Tibial nerve (tissue), 4 donors: ENCODE data around the gene TBX15. TPM values are rescaled to one million over a fixed set of nuclear protein-coding genes. Genes with fewer than 3 reads are reported as not detected.

Experiments
- DNase-seq, 2 donors: peaks; one replicate each; pipeline ENCODE4 v3.0.0-alpha.2; 2019; ENCODE audit warnings: low spot score in 2 of 2
- H3K27ac ChIP-seq, 4 donors: fragments of 200-600 bp; sonication (generic) in 3 of 4; one replicate each; pipeline ENCODE4 v1.5.1; 2017 to 2019; ENCODE audit warnings: mild to moderate bottlenecking in 1 of 4
- H3K27me3 ChIP-seq, 2 donors: fragments of 200-600 bp; sonication (generic) in 1 of 2; one replicate each; pipeline versions ENCODE4 v1.5.1 to v1.6.0; 2017 to 2019
- H3K36me3 ChIP-seq, 3 donors: fragments of 200-600 bp; sonication (generic); one replicate each; pipeline ENCODE4 v1.5.1; 2018 to 2019
- H3K4me1 ChIP-seq, 4 donors: fragments of 200-600 bp; sonication (generic) in 3 of 4; one replicate each; pipeline ENCODE4 v1.5.1; 2017 to 2019
- H3K4me3 ChIP-seq, 4 donors: fragments of 200-600 bp; sonication (generic) in 3 of 4; one replicate each; pipeline ENCODE4 v1.5.1; 2017 to 2019; ENCODE audit warnings: mild to moderate bottlenecking in 1 of 4, moderate library complexity in 1 of 4
- H3K9me3 ChIP-seq, 4 donors: fragments of 200-600 bp; sonication (generic) in 3 of 4; one replicate each; pipeline ENCODE4 v1.5.1; 2017 to 2019
- CTCF ChIP-seq, 5 experiments: fragments of 200-600 bp in 3 of 5; fragments of 450-650 bp in 2 of 5; sonication (generic) in 3 of 5; IDR thresholded peaks; one replicate each; pipeline ENCODE4 v1.5.1; 2016 to 2019; ENCODE audit warnings: antibody characterized with exemption in 5 of 5, mild to moderate bottlenecking in 3 of 5, moderate library complexity in 2 of 5
- EP300 ChIP-seq, 2 donors: sonication (generic); formaldehyde crosslinking; IDR thresholded peaks; one replicate each; pipeline ENCODE4 v1.6.1; 2017; ENCODE audit warnings: antibody characterized with exemption in 2 of 2, mild to moderate bottlenecking in 1 of 2
- POLR2A ChIP-seq, 2 donors: fragments of 450-650 bp; IDR thresholded peaks; one replicate each; pipeline ENCODE4 v1.6.1; 2017; ENCODE audit warnings: antibody characterized with exemption in 2 of 2, mild to moderate bottlenecking in 2 of 2, moderate library complexity in 2 of 2
- WGBS, 2 donors: methylation state at CpG; one replicate each; pipeline ENCODE4 v1.1.5; 2018; 5-methylcytosine and 5-hydroxymethylcytosine counted together
- total RNA-seq, 4 donors: library from RNA; depleted of rRNA; stranded (reverse); fragments of >200 nt; gene quantifications; one replicate each; pipeline ENCODE4 v1.1.0, GENCODE V29; 2016

Gene TBX15
- total RNA-seq, 4 donors from 2014 or later: 38.7 to 57.0 (median 48.2) TPM

GRCh38 chr1:118999348-119000071 is 11.4 kb upstream of the TBX15 start:
- no peak overlapping the region for H3K4me3 ChIP-seq
- no peak overlapping the region for H3K27ac ChIP-seq
- peaks cover 0 to 25% (median 11%) of the 10 kb centered on the region in 4 donors for H3K4me1 ChIP-seq
- no peaks in the 10 kb centered on the region for H3K9me3 ChIP-seq
- WGBS, 2 donors: 40 to 51% methylated on average over 27 of the region's 27 CpGs
- no peaks in the 10 kb centered on the region for H3K36me3 ChIP-seq
- DNase-seq: no peak
- TF ChIP-seq EP300 (IDR thresholded peaks at IDR 0.05) (no peak), CTCF (IDR thresholded peaks at IDR 0.05) (no peak)
- peaks cover 0 to 98% of the 10 kb centered on the region in 2 donors for H3K27me3 ChIP-seq

GRCh38 chr1:118998171-118998570 is 10.0 kb upstream of the TBX15 start:
- 44 to 64% methylated on average over 2 of the region's 2 CpGs for WGBS, 2 donors
- H3K27me3 ChIP-seq: peaks cover 0 to 98% of the 10 kb centered on the region in 2 donors
- H3K4me1 ChIP-seq: peaks cover 0 to 27% (median 11%) of the 10 kb centered on the region in 4 donors
- TF ChIP-seq EP300 (IDR thresholded peaks at IDR 0.05) (no peak), CTCF (IDR thresholded peaks at IDR 0.05) (no peak), POLR2A (IDR thresholded peaks at IDR 0.05) (no peak)
- DNase-seq: no peak
- no peak overlapping the region for H3K27ac ChIP-seq
- H3K36me3 ChIP-seq: no peaks in the 10 kb centered on the region
- no peaks in the 10 kb centered on the region for H3K9me3 ChIP-seq
- no peak overlapping the region for H3K4me3 ChIP-seq

GRCh38 chr1:118997225-118997624 is 9.1 kb upstream of the TBX15 start:
- Histone ChIP-seq H3K27me3 (peaks cover 0 to 98% of the 10 kb centered on the region in 2 donors), H3K4me1 (peaks cover 0 to 33% (median 14%) of the 10 kb centered on the region in 4 donors), H3K36me3 (no peaks in the 10 kb centered on the region), H3K9me3 (no peaks in the 10 kb centered on the region), H3K27ac (no peak overlapping the region), H3K4me3 (no peak overlapping the region)
- no peak for DNase-seq
- TF ChIP-seq CTCF (IDR thresholded peaks at IDR 0.05): no peak
- TF ChIP-seq POLR2A (IDR thresholded peaks at IDR 0.05): no peak
- WGBS, 2 donors: 41 to 55% methylated on average over 7 of the region's 7 CpGs

DNA sequence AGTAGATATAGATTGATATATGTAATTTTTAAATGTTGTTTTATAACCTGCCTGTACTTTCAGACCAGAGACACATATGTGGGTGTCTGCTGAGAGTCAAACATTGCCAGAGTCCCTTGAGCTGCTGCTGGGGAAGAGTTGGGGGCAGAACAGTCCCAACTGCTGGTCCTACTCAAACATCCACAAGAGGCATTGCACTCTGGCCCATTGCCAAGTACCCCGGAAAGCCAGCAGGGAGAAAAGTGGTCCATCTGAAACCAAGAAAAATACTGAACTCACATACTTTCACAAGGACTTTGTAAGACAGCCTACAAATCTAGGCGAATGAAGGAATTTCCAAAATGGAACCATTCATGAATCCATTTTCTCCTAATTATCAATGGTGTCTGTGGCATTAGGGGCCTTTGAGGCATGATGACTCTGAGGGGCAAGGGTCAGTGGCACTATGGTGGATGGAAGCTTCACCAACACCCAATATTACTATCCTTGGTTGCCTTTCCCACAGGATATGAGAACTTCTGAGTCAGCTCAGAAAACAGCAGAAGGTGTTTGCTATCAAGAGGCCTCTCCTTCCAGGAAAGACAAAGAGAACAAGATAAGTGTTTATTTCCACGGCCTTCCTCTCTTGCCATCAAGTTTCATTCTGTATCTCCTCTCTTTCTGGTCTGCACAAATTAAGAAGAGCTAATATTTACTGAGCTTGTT is 7.3 kb upstream of the TBX15 start:
- H3K4me1 ChIP-seq: peaks cover 0 to 17% (median 7%) of the 10 kb centered on the region in 4 donors
- WGBS, 2 donors: 69 to 70% methylated on average over 3 of the region's 3 CpGs
- peaks cover 0 to 98% of the 10 kb centered on the region in 2 donors for H3K27me3 ChIP-seq

More for the DNA sequence above, 7.3 kb upstream of the TBX15 start:
- H3K36me3 ChIP-seq: no peaks in the 10 kb centered on the region
- H3K9me3 ChIP-seq: no peaks in the 10 kb centered on the region
- TF ChIP-seq POLR2A (IDR thresholded peaks at IDR 0.05): no peak
- TF ChIP-seq EP300 (IDR thresholded peaks at IDR 0.05): no peak
- TF ChIP-seq CTCF (IDR thresholded peaks at IDR 0.05): no peak
- no peak overlapping the region for H3K27ac ChIP-seq
- no peak overlapping the region for H3K4me3 ChIP-seq
- no peak for DNase-seq
